GM08714 (cell line): ENCODE results near the gene VPS13D.

ENCODE experiments used
- H3K4me3 ChIP-seq: fragments of 200-500 bp; sonication (Bioruptor generic); 2 replicates; pipeline ENCODE4 v1.5.1; 2014; ENCODE audit warnings: mild to moderate bottlenecking, low read length, inconsistent platforms
- ZNF274 ChIP-seq: IDR thresholded peaks from 2 replicates; pipeline ENCODE4 v1.6.1; 2012; ENCODE audit warnings: mild to moderate bottlenecking, low read depth, low read length

VPS13D gene

DNA sequence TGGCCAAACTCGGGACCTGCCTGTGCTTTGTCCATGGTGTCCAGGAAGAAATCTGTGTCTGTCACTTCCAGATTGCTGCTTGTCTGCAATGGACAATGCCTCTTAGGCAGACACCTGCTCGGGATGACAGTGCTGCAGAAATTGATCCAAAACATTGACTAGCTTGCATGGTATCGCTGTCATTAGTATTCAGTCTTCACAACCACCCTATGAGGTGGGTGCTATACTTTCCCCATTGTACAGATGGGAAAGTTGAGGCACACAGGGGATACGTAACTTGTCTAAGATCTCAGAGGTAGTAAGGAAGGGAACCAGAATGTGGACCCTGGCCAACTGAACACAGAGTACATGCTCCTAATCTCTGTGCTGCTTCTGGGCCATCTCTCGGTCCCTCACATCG, 249.5 kb downstream of the VPS13D start:
- no peak for TF ChIP-seq ZNF274
- H3K4me3 ChIP-seq: no peak overlapping the region

DNA sequence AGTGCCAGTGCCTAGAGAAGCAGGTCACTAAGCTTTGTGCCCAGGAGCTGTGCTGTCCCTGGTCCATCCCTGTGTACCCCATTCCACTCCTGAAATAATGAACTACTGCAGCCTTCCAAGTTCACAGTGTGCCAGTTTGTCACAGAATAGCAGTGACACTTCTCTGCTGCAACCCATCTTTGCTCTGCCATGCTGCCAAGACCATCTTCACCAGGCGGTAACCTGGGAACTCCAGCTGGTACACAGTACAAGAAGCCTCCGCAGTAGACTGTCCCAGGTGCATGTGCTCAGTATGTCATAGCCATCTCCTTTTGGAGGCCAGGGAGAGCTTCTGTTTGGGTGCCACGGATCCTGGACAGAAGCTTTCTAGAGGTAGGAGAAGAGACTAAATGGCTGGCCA, 250.2 kb downstream of the VPS13D start:
- H3K4me3 ChIP-seq: no peak overlapping the region
- TF ChIP-seq ZNF274: no peak

DNA sequence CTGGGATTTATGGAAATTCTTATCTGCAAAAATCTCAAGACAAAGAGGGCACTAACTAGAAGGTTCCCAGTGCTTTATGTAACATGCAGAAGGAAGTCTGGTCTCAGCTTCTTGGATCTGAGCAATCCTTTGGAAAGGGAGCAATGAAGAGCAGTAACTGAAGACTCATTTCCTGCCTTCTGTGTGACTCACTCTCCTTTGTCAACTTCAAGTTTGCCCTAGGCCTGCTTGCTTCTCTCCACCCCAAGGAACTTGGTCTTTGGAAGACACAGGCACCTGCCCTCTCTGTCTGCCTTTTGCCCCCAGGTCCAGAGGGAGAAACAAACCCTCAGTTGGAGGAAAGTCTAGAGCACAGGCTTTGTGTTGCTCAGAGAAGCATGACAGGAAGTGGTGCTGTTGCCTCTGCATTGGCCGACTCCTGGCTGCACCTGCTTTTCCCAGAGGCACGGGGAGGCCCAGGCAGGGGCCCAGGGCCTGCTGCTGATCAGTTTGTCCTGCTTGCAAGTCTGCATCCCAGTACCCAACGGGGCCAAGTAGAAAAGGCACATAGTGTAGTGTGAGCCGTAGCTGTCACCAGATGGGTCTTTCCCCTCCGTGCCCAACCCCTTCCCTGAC, 251.0 kb downstream of the VPS13D start:
- no peak for TF ChIP-seq ZNF274

GRCh38 chr1:12481928-12482327, 252.1 kb downstream of the VPS13D start:
- H3K4me3 ChIP-seq: no peak overlapping the region
- no peak for TF ChIP-seq ZNF274

More for the DNA sequence above, 251.0 kb downstream of the VPS13D start:
- no peak overlapping the region for H3K4me3 ChIP-seq

- H3K4me3 ChIP-seq: no peak overlapping the region
- no peak for TF ChIP-seq ZNF274
These were observed 253.2 kb downstream of the VPS13D start for GRCh38 chr1:12482988-12483387.

- TF ChIP-seq ZNF274: no peak
- no peak overlapping the region for H3K4me3 ChIP-seq
These were observed 255.6 kb downstream of the VPS13D start for GRCh38 chr1:12485231-12486058.

DNA sequence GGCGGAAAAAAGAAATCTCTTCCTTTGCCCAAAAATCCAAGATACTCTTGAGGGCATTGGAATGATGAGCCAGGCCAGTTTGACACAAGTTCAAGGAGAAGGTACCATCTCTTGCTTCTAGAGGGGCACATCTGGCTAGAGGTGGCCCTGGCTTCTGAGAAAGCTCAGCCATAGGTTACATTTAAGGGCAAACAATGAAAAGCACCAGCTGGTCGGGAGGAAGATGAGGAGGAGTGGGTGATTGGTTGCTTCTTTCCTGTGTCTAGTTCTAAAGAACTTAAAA, 256.2 kb downstream of the VPS13D start:
- H3K4me3 ChIP-seq: no peak overlapping the region
- no peak for TF ChIP-seq ZNF274

DNA sequence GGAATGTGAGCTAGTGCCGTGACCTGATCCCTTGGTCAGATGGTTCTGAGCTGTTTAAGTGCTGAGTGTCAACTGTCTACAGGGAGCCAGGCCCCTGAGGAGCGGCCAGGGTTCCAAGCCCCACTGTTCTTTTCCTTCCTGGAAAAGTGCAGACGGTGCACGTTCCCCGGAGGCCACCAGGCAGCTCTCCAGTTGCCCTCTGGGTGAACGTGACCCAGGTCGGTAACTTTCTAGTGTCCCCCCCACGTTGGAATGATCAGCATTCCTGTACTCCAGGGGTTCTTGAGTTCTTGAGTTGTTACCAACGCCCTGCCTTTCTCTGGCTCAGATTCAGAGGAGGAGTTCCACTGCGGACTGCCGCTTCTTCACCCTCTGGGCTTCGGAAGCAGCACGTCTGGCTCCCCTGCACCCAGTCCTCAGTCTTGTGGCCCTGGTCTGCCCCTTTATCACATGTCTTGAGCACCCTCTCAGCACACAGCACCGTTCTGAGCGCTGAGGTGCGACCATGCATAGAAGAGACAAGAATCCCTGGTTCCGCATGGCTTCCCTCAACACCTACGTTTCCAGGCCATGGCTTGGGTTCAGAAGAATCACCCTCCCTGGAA, 256.7 kb downstream of the VPS13D start:
- no peak overlapping the region for H3K4me3 ChIP-seq
- TF ChIP-seq ZNF274: no peak

DNA sequence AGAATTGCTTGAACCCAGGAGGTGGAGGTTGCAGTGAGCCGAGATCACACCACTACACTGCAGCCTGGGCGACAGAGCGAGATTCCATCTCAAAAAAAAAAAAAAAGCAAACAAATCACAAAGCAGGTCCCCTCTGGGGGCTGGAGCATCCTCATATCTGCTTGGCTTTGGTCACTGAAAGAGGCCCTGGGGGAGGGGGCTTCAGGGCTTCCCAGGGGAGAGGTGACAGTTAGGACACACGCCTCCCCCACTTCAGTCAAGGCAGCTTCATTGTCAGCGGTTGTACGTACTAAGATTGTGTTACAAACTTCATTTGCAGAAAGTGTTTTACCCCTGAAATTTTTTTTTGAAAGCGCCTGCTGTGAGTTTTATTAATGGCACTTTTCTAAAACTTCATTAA, 257.7 kb downstream of the VPS13D start:
- no peak for TF ChIP-seq ZNF274
- no peak overlapping the region for H3K4me3 ChIP-seq

DNA sequence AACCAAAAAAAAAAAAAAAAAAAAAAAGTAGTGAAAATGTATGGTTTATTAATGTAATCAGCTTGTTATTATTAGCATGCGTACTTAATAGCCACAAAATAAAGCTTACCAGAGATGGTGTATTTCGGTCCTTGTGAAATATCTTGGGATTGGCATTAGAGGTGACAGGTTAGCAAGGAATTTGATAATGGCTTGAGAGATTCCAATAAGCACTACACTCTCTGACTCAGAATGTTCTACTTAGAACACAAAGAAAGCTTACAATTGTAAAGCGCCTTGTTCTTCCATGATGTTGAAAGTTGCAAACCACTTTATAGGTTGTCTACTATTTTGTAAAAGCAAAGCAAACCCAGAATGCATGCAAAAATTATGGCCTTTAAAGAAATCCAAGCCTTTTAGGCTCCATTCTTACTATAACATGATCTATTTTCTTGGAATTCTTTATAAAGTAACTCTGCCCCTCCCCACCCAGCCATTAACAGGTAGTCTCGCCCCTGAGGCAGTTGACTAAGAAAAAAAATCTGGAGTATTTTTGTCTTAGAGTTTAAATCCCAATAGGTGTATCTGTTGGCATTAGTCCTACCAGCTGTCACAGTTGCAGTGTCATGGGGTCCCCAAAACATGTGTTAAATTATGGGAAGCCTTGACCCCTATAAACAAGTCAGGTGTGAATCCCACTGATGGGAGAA, 259.0 kb downstream of the VPS13D start:
- no peak overlapping the region for H3K4me3 ChIP-seq
- no peak for TF ChIP-seq ZNF274

DNA sequence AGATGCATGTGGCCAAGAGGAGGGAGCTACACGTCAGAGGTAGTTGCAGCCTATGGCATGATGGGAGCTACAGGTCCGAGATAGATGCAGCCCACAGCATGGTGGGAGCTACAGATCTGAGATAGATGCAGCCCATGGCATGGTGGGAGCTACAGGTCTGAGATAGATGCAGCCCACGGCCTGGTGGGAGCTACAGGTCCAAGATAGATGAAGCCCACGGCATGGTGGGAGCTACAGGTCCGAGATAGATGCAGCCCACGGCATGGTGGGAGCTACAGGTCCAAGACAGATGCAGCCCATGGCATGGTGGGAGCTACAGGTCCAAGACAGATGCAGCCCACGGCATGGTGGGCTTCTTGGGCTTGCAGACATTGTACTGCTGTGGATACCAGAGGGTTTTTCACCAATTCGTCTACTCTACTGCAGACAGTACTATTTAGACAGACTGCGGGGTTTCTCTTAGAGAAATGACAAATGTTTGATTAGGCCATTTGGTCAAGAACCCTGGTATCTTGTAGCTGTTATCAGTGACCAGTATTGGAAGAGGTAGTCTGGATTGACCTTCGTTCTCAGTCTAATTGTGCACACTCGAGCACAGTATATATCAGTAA, 260.8 kb downstream of the VPS13D start:
- no peak for TF ChIP-seq ZNF274

GRCh38 chr1:12491656-12492055, 261.8 kb downstream of the VPS13D start:
- no peak for TF ChIP-seq ZNF274
- H3K4me3 ChIP-seq: no peak overlapping the region

More for the DNA sequence above, 260.8 kb downstream of the VPS13D start:
- no peak overlapping the region for H3K4me3 ChIP-seq

DNA sequence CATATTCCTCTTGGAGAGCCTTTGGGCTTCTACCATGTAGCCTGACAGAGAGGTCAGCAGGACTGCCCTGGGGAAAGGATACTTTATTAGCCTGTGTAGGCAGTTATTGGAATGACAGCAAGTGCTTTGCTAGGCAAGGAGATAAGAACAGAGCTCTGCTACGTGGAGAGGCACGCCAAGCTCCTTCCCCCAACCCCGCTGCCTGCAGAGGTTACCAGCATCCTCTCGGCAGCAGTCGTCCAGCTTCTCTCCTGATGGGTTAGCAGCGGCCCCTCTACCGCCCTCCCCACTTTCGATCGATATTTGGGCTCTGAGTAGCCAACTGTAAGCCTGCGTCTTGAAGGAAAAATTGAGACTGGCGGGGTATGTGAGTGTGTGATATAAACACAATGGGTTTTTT, 265.9 kb downstream of the VPS13D start:
- H3K4me3 ChIP-seq: no peak overlapping the region
- TF ChIP-seq ZNF274: no peak

DNA sequence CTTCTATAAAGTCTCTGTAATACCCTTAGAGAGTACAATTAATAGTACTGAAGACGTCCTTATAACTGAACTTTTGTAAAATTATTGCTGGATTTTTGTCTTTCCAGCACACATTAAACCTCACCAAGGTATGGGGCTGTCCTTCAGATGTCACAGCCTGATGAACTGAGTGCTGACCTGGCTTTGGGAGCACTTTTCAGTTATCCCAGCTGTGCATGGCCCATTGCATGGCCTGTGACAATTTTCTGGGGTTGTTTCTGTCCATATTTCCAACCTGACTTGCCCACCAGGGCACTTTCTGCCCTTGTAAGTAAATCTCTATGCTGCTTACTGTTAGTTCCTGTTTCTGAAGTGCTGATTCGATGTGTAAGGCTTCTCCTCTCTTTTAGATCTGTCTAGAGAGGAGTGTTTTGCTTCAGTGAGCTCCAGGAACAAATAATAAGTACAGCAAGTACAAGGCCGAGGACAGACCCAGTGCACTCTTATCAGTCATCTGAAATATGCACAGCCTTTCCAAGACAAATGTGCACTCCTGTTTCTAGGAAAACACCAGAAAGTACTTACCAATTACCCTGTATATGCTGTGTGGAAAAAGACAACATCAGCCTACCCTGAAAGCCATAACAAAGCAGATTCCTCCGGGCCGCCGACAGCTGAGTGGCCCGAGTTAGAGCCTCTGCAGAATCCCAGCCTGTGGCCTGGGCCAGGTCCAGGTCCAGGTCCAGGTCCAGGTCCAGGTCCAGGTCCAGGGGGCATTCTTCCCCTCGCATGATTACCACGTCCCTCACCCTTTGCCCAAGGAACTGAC, 266.5 kb downstream of the VPS13D start:
- no peak for TF ChIP-seq ZNF274
- no peak overlapping the region for H3K4me3 ChIP-seq
